ENCODE data around the gene RNF222. TPM values are rescaled to one million over a fixed set of nuclear protein-coding genes. Genes with fewer than 3 reads are reported as not detected.
"Not testable (repeated sequence)": the region's sequence is repeated elsewhere in the genome, so short reads cannot be mapped to it uniquely, and the experiment has no call there.

RNF222 gene
- total RNA-seq, 1 donor from 2014 or later: not detected

DNA sequence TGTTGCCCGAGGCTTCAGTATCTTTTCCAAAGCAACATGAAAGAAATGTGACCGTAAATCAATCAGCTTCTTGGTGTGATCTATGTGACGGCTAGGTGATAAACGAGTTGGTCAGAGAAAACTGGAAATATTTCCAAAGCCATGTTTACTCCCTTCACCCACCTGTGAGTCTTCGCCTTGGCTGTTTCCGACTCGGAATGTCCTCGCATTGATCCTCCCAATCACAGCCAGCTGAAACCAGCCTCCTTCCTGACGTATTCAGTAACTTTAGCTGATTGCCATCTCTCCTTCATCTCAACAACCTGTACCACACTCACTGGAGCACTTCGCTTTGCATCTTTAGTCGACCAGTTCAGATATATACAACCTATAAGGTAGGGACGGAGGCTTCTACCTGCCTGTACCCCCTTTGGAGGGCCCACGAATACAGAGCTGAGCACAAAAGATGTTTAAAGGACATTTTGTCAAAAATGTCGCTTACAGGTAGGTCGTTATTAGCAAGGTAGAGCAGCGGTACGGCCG, 21.8 kb downstream of the RNF222 start:
- no peak for DNase-seq (ENCODE audit: extremely low spot score, unreplicated experiment)
- peak overlapping the region; percentile 95 for H3K27ac Mint-ChIP-seq (ENCODE audit: unreplicated experiment)
- peaks cover 51% of the 10 kb centered on the region for H3K4me1 Mint-ChIP-seq (ENCODE audit: unreplicated experiment)
- H3K36me3 Mint-ChIP-seq (ENCODE audit: unreplicated experiment): peaks cover 26% of the 10 kb centered on the region
- peak overlapping the region; percentile 90 for H3K4me3 Mint-ChIP-seq (ENCODE audit: unreplicated experiment)
- TF ChIP-seq, protein P1, sequence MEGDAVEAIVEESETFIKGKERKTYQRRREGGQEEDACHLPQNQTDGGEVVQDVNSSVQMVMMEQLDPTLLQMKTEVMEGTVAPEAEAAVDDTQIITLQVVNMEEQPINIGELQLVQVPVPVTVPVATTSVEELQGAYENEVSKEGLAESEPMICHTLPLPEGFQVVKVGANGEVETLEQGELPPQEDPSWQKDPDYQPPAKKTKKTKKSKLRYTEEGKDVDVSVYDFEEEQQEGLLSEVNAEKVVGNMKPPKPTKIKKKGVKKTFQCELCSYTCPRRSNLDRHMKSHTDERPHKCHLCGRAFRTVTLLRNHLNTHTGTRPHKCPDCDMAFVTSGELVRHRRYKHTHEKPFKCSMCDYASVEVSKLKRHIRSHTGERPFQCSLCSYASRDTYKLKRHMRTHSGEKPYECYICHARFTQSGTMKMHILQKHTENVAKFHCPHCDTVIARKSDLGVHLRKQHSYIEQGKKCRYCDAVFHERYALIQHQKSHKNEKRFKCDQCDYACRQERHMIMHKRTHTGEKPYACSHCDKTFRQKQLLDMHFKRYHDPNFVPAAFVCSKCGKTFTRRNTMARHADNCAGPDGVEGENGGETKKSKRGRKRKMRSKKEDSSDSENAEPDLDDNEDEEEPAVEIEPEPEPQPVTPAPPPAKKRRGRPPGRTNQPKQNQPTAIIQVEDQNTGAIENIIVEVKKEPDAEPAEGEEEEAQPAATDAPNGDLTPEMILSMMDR (IDR thresholded peaks at IDR 0.05): no peak
- H3K27me3 Mint-ChIP-seq (ENCODE audit: unreplicated experiment): no peaks in the 10 kb centered on the region
- H3K9me3 Mint-ChIP-seq (ENCODE audit: unreplicated experiment): no peaks in the 10 kb centered on the region

DNA sequence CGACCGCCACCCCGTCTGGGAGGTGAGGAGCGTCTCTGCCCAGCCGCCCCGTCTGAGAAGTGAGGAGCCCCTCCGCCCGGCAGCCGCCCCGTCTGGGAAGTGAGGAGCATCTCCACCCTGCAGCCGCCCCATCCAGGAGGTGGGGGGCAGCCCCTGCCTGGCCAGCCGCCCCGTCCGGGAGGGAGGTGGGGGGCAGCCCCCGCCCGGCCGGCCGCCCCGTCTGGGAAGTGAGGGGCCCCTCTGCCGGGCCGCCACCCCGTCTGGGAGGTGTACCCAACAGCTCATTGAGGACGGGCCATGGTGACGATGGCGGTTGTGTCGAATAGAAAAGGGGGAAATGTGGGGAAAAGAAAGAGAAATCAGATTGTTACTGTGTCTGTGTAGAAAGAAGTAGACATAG, 23.8 kb downstream of the RNF222 start:
- Mint-ChIP-seq H3K4me1 (ENCODE audit: unreplicated experiment) (peaks cover 40% of the 10 kb centered on the region), H3K36me3 (ENCODE audit: unreplicated experiment) (peaks cover 32% of the 10 kb centered on the region)
- not testable (repeated sequence) for H3K4me3 Mint-ChIP-seq (ENCODE audit: unreplicated experiment); H3K27ac Mint-ChIP-seq (ENCODE audit: unreplicated experiment); H3K27me3 Mint-ChIP-seq (ENCODE audit: unreplicated experiment); DNase-seq (ENCODE audit: extremely low spot score, unreplicated experiment); H3K9me3 Mint-ChIP-seq (ENCODE audit: unreplicated experiment)

DNA sequence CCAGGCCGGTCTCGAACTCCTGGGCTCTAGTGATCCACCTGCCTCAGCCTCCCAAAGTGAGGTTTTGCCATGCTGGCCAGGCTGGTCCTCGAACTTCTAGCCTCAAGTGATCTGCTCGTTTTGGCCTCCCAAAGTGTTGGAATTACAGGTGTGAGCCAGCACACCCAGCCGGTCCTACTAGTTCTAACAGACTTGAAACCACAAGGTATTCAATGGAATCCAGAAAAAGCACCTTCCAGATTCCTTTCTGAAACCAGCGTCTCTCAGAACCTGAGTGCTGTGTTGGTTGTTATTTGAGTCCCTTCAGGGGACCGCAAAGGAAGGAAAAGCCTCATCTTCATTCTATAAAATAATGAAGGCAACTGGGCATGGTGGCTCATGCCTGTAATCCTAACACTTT, 25.2 kb downstream of the RNF222 start:
- peak overlapping the region; percentile 71 for H3K27ac Mint-ChIP-seq (ENCODE audit: unreplicated experiment)

DNA sequence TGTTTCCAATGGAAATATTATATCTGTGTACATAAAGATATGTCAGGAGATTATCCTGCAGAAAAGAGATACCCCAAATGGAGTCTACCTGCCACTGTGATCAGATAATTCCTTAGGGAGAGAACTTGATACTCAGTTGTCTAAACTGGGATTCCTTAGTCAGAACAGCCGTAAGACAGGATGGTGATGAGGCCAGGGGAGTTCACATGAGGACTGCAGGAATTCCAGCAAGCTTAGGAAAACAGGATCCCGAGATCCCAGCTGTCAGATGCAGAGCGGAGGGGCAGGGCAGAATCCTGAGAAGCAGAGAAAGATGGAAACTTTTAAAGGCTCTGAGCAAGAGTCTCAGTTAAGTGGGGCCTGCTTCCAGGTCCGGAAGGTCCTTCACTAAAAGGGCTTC, 25.8 kb downstream of the RNF222 start:
- peak overlapping the region; percentile 71 for H3K27ac Mint-ChIP-seq (ENCODE audit: unreplicated experiment)
- H3K9me3 Mint-ChIP-seq (ENCODE audit: unreplicated experiment): no peaks in the 10 kb centered on the region
- no peak overlapping the region for H3K4me3 Mint-ChIP-seq (ENCODE audit: unreplicated experiment)
- H3K4me1 Mint-ChIP-seq (ENCODE audit: unreplicated experiment): peaks cover 34% of the 10 kb centered on the region
- TF ChIP-seq, protein P1 (IDR thresholded peaks at IDR 0.05): no peak
- no peak for DNase-seq (ENCODE audit: extremely low spot score, unreplicated experiment)
- no peaks in the 10 kb centered on the region for H3K27me3 Mint-ChIP-seq (ENCODE audit: unreplicated experiment)
- peaks cover 22% of the 10 kb centered on the region for H3K36me3 Mint-ChIP-seq (ENCODE audit: unreplicated experiment)

More for the DNA sequence above, 25.2 kb downstream of the RNF222 start:
- H3K36me3 Mint-ChIP-seq (ENCODE audit: unreplicated experiment): peaks cover 24% of the 10 kb centered on the region
- H3K27me3 Mint-ChIP-seq (ENCODE audit: unreplicated experiment): no peaks in the 10 kb centered on the region
- no peak overlapping the region for H3K4me3 Mint-ChIP-seq (ENCODE audit: unreplicated experiment)
- DNase-seq (ENCODE audit: extremely low spot score, unreplicated experiment): no peak
- no peaks in the 10 kb centered on the region for H3K9me3 Mint-ChIP-seq (ENCODE audit: unreplicated experiment)
- H3K4me1 Mint-ChIP-seq (ENCODE audit: unreplicated experiment): peaks cover 37% of the 10 kb centered on the region
- TF ChIP-seq, protein P1 (IDR thresholded peaks at IDR 0.05): no peak

DNA sequence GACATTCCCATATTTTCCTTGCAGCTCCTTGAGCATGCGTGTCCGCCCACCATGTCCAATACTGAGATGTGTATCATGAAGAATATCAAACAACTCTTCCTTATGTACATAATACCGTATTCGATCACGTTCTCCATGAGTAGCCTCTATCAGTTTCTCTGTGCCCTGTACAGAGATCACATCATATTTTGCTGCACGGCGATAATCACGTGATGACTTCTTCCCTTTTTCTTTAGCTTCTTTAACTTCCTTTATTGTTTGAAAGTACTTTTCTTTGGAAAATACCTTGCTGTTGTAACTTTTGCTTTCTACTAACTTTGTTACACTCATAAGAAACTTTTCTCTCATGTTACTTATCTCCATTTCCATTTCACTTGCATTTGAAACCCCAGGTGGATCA, 27.7 kb downstream of the RNF222 start:
- no peaks in the 10 kb centered on the region for H3K27me3 Mint-ChIP-seq (ENCODE audit: unreplicated experiment)
- H3K4me3 Mint-ChIP-seq (ENCODE audit: unreplicated experiment): no peak overlapping the region
- TF ChIP-seq, protein P1 (IDR thresholded peaks at IDR 0.05): no peak
- H3K9me3 Mint-ChIP-seq (ENCODE audit: unreplicated experiment): no peaks in the 10 kb centered on the region
- H3K27ac Mint-ChIP-seq (ENCODE audit: unreplicated experiment): no peak overlapping the region
- peaks cover 20% of the 10 kb centered on the region for H3K36me3 Mint-ChIP-seq (ENCODE audit: unreplicated experiment)
- DNase-seq (ENCODE audit: extremely low spot score, unreplicated experiment): no peak
- peaks cover 36% of the 10 kb centered on the region for H3K4me1 Mint-ChIP-seq (ENCODE audit: unreplicated experiment)

DNA sequence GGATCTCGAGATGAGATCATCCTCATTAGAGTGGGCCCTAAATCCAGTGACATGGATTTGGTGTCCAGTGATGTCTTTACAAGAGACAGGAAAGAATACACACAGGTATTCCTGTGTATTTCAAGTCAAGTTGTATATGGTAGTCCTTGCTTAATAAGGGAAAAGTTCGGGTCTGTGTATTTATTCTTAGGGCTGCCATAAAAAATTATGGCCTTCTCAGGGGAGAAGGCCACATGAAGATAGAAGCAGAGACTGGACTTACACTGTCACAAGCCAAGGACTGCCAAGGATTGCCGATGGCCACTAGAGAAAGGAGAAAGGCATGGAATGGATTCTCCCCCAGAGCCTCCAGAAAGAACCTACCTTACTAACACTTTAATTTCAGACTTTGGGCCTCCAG, 29.4 kb downstream of the RNF222 start:
- peaks cover 34% of the 10 kb centered on the region for H3K4me1 Mint-ChIP-seq (ENCODE audit: unreplicated experiment)
- no peaks in the 10 kb centered on the region for H3K27me3 Mint-ChIP-seq (ENCODE audit: unreplicated experiment)
- H3K27ac Mint-ChIP-seq (ENCODE audit: unreplicated experiment): no peak overlapping the region
- peaks cover 22% of the 10 kb centered on the region for H3K36me3 Mint-ChIP-seq (ENCODE audit: unreplicated experiment)
- no peak overlapping the region for H3K4me3 Mint-ChIP-seq (ENCODE audit: unreplicated experiment)
- H3K9me3 Mint-ChIP-seq (ENCODE audit: unreplicated experiment): no peaks in the 10 kb centered on the region
- TF ChIP-seq, protein P1 (IDR thresholded peaks at IDR 0.05): no peak
- DNase-seq (ENCODE audit: extremely low spot score, unreplicated experiment): no peak
